ENCODE data around the gene TCF12.

Gene TCF12

DNA sequence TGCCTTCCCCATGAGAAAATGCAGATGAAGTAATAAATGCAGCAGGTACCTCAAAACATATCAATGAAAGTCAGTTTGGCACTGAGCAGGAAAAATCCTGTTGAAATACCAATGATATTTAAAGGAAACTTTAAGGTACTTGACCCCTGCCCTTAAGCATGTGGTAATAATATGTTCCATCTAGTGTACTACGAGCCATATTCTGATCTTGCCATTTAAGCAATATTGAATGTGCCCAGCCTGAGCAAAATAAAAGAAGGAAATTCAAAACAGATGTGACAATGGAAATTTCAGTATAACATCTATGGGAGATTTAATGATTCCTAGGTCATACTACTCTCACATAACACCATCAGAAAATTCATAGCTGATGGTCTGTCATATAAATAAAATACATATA, 266.1 kb downstream of the TCF12 start:
- DNase-seq = no peak

DNA sequence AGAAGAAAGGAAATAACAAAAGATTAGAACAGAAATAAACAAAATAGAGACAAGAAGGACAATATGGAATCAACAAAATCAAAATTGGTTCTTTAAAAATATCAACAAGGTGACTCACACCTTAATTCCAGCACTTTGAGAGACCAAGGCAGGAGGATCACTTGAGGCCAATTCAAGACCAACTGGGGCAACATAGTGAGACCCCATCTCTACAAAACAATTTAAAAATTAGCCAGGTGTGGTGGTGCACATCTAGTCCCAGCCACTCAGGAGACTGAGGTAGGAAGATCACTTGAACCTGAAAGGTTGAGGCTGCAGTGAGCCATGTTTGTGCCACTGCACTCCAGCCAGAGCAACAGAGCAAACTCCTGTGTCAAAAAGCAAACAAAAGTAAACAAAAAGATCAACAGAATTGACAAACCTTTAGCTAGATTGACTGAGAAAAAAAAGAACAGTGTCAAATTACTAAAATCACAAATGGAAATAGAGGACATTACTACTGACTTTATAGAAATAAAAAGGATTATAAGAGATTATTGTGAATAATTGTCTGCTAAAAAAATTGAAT, 267.1 kb downstream of the TCF12 start:
- DNase-seq = no peak

GRCh38 chr15:57189466-57189865, 271.0 kb downstream of the TCF12 start:
- no peak for DNase-seq

GRCh38 chr15:57190208-57190607, 271.8 kb downstream of the TCF12 start:
- DNase-seq = no peak

DNA sequence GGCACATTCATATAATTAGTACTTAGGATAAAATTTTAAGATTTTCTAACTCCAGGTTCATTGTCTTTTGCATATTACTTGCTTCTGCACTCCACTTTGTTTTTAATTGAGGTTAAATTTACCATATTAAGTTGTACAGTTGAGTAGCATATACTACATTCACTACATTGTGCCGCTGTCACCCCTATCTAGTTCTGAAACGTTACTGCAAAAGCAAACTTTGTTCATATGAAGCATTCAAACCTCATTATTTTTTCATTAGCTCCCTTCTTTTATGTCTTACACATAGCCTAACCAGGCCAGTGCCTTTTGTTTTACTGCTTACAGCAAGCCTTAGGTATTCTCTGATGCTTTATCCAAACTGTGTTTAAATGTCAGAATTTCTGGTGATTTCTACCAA, 274.7 kb downstream of the TCF12 start:
- no peak for DNase-seq

DNA sequence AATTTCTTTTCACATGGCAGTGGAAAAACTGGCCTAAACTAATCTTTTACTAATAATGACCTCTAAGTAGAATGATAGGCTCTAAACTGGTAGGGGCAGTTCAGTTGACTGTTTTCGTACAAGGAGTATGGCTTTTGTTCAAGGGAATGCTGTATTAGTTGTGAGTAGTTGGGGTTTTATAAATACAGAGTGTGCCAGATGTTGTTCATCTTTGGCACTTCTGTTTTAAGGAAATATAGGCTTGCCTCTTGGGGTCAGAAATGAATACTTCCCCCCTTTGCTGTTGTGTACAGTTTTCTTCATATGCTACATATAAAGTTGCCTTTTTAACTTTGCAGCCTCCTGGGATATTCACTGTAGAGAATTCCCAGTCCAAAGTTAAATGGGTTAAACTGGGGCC, 276.9 kb downstream of the TCF12 start:
- DNase-seq = no peak

DNA sequence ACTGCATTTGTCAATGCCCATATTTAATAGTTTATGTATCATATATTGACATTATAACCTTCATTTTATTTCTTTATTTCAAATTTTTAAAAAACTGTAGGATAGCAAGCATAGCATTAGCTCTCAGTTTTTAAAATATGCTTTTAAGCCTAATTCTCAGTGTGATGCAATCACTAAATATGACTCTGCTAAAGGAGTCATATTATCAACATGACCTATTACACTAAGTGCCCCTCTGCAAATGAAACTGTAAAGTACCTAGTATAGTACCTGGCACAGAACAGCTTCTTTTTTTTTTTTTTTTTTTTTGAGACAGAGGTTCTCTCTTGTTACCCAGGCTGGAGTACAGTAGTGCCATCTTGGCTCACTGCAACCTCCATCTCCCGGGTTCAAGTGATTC, 278.4 kb downstream of the TCF12 start:
- DNase-seq = no peak

- DNase-seq = no peak
Observed at GRCh38 chr15:57198131-57198530, 279.7 kb downstream of the TCF12 start.

GRCh38 chr15:57198654-57199291, 280.3 kb downstream of the TCF12 start:
- DNase-seq = no peak

- no peak for DNase-seq
Observed at GRCh38 chr15:57201578-57201977, 283.1 kb downstream of the TCF12 start.

DNA sequence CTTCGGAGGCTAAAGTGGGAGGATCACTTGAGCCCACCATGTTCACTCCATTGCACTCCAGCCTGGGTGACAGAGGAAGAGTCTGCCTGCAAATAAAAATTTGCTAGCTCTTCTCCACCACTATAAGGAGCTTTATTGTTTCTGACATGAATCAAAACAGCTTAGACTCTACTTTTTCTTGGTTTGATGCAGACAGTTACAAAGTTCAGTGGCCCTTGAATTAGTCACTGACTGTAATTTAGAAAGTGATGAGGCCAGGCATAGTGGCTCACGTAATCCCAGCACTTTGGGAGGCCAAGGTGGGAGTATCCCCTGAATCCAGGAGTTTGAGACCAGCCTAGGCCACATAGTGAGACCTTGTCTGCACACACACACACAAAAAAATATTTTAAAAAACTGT, 285.5 kb downstream of the TCF12 start:
- DNase-seq = peak; percentile 14

DNA sequence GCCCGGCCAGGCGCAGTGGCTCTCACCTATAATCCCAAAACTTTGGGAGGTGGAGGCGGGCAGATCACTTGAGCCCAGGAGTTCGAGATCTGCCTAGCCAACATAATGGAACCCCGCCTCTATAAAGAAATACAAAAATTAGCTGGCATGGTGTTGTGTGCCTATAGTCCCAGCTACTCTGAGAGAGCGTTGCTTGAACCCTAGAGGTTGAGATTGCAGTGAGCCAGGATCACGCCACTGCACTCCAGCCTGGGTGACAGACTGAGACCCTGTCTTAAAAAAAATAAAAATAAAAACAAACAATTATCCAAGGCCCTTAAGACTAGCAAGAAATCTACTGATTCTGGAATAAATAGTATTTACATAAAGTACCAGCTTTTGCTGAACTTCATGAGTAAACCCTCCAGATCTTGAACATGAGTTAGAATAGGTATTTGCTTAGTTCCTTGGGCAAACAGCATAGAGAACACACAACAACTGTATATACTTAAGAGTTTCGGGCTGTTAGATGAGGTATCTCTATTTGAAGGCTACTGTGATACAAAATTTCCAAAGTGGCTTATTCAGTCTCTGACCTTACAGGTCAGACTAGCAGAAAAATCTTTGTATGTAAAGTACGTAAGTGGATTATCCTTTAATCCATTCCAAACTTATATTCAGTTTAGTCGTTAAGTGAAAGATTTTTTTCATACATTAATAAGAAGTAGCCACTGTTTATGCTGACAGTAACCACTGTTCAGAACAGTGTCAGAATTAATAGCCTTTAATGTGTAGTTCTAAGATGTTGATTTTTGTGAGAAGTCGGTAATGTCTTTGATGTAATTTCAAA, 286.8 kb downstream of the TCF12 start:
- DNase-seq = no peak

DNA sequence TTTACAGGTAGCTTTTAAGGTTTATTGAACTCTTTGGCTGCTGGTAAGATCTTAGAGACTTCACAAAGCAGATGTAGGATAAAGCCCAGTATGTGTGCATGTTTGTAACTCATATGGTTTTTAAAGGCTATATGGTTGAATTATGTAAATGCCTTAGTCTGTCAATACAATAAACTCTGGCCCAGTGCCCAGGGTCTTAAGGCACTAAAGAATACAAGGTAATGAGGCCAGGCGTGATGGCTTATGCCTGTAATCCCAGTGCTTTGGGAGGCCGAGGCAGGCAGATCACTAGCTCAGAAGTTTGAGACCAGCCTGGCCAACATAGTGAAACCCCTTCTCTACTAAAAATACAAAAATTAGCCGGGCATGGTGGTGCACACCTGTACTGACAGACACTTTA, 287.6 kb downstream of the TCF12 start:
- DNase-seq = no peak

DNA sequence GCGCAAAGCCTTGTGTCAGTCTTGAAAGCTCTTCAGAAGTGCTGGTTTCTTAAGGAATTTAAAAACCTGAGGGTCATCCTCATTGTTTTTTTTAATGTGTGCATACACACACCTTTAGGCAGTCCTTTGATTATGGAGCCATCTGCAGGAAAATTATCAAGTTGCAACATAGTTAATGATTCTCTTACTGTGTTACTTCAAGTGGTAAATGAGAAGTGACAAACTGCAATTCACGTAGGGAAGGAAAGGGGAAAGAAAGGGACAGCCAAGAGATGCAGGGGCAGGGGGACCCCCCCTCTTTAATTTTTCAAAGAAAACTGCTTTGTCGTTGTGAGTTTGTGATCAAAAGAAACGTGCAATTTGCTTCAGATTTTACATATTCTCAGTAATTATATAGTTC, 295.4 kb downstream of the TCF12 start:
- DNase-seq = peak; percentile 21

DNA sequence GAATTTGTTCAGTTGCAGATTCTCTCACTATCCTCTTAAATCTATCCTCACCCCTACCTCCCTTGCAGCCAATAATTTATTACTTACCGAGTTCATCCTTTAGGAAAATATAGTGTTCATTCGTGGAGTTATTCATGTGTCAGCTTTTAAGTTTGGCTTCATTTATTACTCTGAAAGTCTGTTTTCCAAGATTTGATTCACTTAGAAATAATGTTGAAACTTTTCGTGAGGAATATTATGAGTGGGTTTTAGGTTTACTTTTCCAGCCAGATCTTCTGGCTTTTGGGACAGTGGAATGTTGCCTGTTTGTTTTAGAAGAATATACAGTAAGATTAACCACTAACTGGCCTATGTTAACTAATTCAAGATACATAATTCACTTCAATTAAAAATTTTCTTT, 296.9 kb downstream of the TCF12 start:
- no peak for DNase-seq

GRCh38 chr15:57215881-57216280, 297.4 kb downstream of the TCF12 start:
- no peak for DNase-seq

DNA sequence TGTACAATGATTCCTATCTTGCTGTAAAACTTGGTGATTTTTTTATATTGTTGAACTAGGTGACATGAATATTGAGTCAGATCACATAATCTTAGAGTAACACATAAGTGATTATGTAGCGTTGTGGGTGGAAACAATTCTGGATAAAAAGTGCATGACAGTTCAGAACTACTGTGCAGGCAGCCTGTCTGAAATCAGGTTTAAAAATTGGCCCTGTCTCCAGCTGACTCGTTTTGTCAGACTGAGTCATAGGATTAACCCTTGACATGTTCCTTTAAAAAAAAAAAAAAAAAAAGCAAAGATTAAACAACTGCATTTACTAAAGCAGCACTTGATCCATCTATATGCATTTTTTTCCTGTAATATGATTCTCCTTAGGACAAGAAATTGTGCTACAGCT, 297.8 kb downstream of the TCF12 start:
- no peak for DNase-seq

DNA sequence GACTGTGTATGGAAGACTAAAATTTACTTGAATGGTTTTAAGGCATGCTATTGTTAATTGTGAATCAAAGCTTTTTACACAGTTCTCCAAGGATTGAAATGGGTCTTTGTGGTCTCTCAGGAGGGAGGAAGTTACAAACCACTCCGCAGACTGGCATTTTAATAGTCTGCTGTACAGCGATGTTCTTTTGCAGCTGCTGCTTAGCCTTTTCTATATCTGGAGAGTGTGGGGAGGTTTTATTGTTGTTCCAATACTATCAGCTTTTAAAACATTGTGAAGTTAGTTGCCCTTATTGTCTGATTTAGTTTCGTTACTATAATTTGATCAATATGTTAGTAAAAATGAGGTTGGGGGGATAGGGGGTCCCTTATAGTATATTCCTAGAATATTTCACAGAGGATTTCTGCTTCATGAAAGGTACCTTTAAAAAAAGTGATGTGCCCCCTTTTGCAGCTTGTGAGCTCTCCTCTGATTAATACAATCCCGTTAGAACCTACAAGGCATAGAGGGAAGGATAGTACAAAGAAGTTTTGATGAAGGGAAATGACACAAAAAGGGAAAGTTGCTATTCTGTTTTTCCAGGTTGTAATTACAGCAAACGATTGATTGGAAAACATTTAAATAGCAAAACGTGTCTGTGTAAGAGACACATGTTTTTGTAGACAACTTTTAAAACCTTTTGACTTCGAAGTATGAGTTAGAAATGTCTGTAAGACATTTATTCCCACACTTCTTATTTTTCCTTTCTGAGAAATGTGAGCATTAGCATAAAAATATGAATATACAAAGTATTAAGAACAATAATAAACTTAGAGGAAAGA, 299.5 kb downstream of the TCF12 start:
- DNase-seq = no peak

GRCh38 chr15:57218826-57219576, 300.6 kb downstream of the TCF12 start:
- no peak for DNase-seq

- no peak for DNase-seq
Observed at GRCh38 chr15:57220205-57220604, 301.8 kb downstream of the TCF12 start.

DNA sequence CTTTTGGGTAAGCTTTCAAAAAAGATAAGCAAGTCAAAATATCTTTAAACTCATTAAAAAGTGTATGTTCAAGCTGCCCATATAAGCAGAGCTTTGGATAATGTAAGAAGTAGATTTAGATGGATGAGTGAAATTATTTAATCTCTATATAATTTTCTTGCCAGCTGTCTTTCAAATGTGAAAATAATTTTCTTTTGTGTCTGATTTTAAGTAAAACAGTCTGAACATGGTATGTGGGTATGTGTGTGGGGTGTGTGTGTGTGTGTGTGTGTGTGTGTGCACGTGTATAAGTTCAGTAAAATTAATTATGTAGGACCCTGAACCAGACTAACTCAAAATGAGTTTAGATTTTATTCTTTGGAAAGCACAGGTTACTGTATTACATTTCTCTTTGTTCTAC, 302.7 kb downstream of the TCF12 start:
- no peak for DNase-seq

GRCh38 chr15:57223345-57223744, 304.9 kb downstream of the TCF12 start:
- no peak for DNase-seq

DNA sequence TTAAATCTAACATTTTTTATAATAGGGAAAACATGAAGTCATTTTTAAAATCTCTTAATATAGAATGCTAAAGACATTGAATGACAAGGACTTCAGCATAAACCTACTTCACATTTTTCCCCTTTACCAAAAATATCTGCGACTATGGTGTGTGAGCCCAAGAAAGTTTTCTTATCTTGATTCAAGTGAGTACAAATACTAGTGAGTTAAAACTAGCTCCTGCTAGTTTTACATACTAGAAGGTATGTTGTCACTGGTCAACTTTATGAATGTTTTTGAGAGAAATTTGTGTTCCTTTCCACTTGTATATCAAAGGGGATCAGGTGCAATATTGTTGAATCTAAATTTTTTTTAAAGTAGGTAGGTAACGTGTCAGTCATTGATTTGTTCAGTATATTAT, 305.4 kb downstream of the TCF12 start:
- no peak for DNase-seq

Data from activated CD4-positive, alpha-beta T cell treated with anti-CD3 and anti-CD28 coated beads, Interleukin-2, amount 50 U/mL, for 16 hours (primary cell).